Karpas-422 (cell line): Measurements from ENCODE around the gene EGLN2. TPM values are rescaled to one million over a fixed set of nuclear protein-coding genes. Genes with fewer than 3 reads are reported as not detected.

Experiments used
- DNase-seq: peaks from one replicate; pipeline ENCODE4 v3.0.0-alpha.2; 2015
- H2AFZ ChIP-seq: fragments of 200-600 bp; sonication (generic); 2 replicates; pipeline ENCODE4 v1.6.1; 2014; ENCODE audit warnings: antibody characterized with exemption, low read length, mixed read lengths
- H3K27ac ChIP-seq: fragments of 200-600 bp; sonication (generic); 2 replicates; pipeline ENCODE4 v1.5.1; 2014; ENCODE audit warnings: mild to moderate bottlenecking, low read length, moderate library complexity
- H3K27me3 ChIP-seq: fragments of 200-600 bp; sonication (generic); 2 replicates; pipeline ENCODE4 v1.6.1; 2014; ENCODE audit warnings: low read length, mixed read lengths
- H3K36me3 ChIP-seq: fragments of 200-600 bp; sonication (generic); 2 replicates; pipeline ENCODE4 v1.6.1; 2014; ENCODE audit warnings: low read length, mixed read lengths; ENCODE audit not compliant: insufficient read depth
- H3K4me1 ChIP-seq: fragments of 200-600 bp; sonication (generic); 2 replicates; pipeline ENCODE4 v1.6.1; 2014; ENCODE audit warnings: mild to moderate bottlenecking, low read length, mixed read lengths
- H3K4me2 ChIP-seq: fragments of 200-600 bp; sonication (generic); 2 replicates; pipeline ENCODE4 v1.6.1; 2014; ENCODE audit warnings: low read length, low read depth, mild to moderate bottlenecking; ENCODE audit not compliant: poor library complexity, severe bottlenecking
- H3K4me3 ChIP-seq: fragments of 200-600 bp; sonication (generic); 2 replicates; pipeline ENCODE4 v1.5.1; 2014; ENCODE audit warnings: mild to moderate bottlenecking, antibody characterized with exemption, low read length, mixed read lengths
- H3K79me2 ChIP-seq: fragments of 200-600 bp; sonication (generic); 2 replicates; pipeline ENCODE4 v1.6.1; 2014; ENCODE audit warnings: mild to moderate bottlenecking, low read length, mixed read lengths
- H3K9ac ChIP-seq: fragments of 200-600 bp; sonication (generic); 2 replicates; pipeline ENCODE4 v1.6.0; 2014; ENCODE audit warnings: low read length
- H3K9me2 ChIP-seq: fragments of 200-600 bp; sonication (generic), shearing (Covaris generic); replicated peaks from 2 replicates; pipeline ENCODE4 v1.6.0; 2014; ENCODE audit warnings: mild to moderate bottlenecking, low read length, moderate library complexity; ENCODE audit not compliant: insufficient read depth
- H3K9me3 ChIP-seq: fragments of 300-700, 200-600 bp; sonication (generic); 2 replicates; pipeline ENCODE4 v1.6.1; 2014; ENCODE audit warnings: low read length, mixed read lengths
- H4K20me1 ChIP-seq: fragments of 200-600 bp; sonication (generic); 2 replicates; pipeline ENCODE4 v1.6.1; 2014; ENCODE audit warnings: mild to moderate bottlenecking, antibody characterized with exemption, low read length, low read depth; ENCODE audit not compliant: insufficient read depth
- total RNA-seq: library from RNA; depleted of rRNA; stranded (reverse); fragments of >200 nt; shearing (Covaris generic); gene quantifications from 2 replicates; pipeline ENCODE4 v1.2.3, GENCODE V29; 2014; ENCODE audit warnings: low replicate concordance; rRNA removed

The EGLN2 gene
- 49.4 and 111 TPM in 2 replicates for total RNA-seq

DNA sequence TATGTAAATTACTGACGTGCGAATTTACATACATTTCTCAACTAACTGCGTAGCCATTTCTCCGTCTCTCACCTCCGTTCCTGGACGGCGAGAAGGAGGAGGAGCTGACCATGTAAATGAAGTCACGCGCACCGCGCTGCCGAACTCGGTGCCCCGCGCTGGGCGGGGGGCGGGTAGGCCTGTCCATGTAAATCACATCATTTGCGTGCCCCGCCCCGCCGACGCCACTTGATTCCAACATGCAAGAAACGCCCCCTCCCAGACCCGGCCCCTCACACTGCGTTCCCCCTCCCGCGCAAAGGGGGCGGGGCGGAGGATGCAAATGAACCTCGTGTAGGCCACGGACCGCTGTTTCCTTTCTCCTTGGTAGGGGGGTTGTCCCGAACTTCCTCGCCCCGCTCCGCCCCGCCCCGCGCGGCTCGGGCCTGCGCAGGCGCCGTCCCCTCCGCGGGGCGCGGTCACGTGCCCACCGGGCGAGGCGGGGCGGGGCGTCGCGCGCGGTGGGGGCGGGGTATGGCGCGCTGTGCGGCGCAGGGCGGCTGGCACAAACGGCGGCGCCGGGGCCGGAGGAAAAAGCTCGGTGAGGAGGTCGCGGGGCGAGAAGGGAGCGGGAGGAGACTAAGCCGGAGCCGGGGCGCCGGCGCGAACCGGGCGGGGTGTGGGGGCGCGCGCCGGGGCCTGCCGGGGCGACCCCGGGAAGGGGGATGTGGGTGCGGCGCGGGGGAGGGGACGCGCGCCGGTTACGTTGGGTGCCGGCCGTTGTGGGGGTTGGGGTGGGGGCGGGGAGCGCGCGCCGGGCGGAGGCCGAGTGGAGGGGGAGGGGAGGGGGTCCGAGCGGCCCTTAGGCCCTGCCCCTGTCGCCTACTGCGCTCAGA lies at the start of gene EGLN2:
TSS of gene EGLN2 (plus strand) at position 509 of the 875 bp plus-strand sequence. CDS start 1,382 bp downstream, outside the sequence.
- Histone ChIP-seq H3K4me1 (peaks cover 54% of the 10 kb centered on the region), H3K9ac (peak within 1 kb of the TSS; percentile 97), H3K4me2 (peak within 1 kb of the TSS; percentile 86), H3K9me3 (no peaks in the 10 kb centered on the region), H4K20me1 (peaks cover 35% of the 10 kb centered on the region), H3K79me2 (peaks cover 45% of the 10 kb centered on the region), H3K36me3 (peaks cover 5% of the 10 kb centered on the region; the same call in 1 of the 2 replicates), H3K4me3 (peak within 1 kb of the TSS; percentile 90), H2AFZ (0 out of 2 replicates have a peak within 1 kb of the TSS, but pooled peaks have one; percentile 5), H3K9me2 (no peaks in the 10 kb centered on the region), H3K27ac (peak within 1 kb of the TSS; percentile 93), H3K27me3 (no peaks in the 10 kb centered on the region)
- peak; percentile 100 for DNase-seq

DNA sequence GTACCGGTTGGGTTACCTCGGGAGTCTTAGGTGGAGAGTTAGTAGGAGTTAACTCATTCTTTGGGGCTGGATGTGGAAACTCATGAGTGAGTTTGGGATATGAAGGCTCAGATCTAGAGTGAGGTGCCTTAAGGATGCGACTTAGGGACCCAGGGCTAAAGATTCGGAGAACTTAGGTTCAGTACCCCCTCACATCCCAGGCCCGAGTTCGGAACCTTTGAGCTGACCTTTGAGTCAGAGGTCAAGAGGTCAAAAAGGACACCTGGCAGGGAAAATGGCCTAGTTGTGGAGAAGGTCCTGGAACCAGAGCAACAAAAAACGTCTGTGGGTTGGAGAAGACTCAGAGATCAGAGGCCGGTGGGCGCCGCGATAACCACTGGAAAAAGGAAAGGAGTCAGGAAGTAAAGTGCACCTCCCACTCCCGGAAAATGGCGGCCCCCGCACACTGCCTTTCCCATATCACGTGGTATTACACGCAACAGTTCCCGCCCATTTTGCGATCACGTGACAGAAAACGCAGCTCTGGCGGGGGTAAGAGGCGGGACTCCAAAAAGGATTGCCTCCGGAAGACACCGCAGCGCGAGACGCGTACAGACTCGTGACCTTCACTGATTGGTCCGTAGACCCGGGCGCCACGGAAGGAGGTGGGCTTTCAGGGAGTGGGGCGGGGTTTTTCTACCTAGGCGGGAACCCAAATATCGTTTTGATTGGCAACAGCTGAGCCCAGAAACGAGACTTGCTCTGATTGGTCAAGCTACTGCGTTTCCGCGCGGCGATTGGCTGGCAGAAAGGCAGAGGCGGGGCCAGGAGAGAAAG lies 48.7 kb upstream of the EGLN2 start, which contains the start of gene ACTMAP:
TSS of gene ACTMAP (minus strand) at position 420 of the 816 bp plus-strand sequence. CDS start 674 bp downstream, outside the sequence.
- H3K4me3 ChIP-seq = peak within 1 kb of the TSS; percentile 93

DNA sequence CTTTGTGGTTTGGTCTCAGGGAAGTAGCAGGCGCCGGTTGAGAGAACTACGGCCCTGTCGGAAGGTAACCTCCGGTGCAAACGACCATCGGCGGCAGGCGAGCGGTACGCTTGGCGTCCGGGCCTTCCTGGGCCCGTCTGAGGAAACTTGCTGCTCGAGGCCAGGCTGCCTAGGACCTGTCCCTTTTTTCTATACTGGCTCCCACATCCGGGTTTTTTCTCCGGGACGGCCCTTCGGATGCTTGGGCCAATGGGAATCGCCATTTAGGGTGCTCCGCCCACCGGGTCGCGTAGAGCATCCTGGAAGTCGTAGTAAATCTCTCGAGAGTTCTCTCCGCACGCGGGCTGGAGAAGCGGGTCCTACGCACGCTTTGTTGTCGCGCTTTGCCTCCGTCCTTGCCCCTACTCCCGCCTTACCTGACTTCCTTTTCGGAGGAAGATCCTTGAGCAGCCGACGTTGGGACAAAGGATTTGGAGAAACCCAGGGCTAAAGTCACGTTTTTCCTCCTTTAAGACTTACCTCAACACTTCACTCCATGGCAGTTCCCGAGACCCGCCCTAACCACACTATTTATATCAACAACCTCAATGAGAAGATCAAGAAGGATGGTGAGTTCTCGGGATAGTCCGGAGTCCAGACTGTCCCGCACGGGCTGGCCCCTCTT lies 48.0 kb upstream of the EGLN2 start, which contains the start of gene SNRPA:
TSS of gene SNRPA (plus strand) at position 330 of the 664 bp plus-strand sequence. CDS start at position 536, 206 bp downstream.
- Histone ChIP-seq H3K79me2 (peaks cover 74% of the 10 kb centered on the region), H3K9me3 (no peaks in the 10 kb centered on the region), H3K4me3 (peak within 1 kb of the TSS; percentile 93), H3K9me2 (no peaks in the 10 kb centered on the region), H3K36me3 (peaks cover 15% of the 10 kb centered on the region), H2AFZ (peak within 1 kb of the TSS; percentile 80; the same call in 1 of the 2 replicates), H3K9ac (peak within 1 kb of the TSS; percentile 96), H4K20me1 (peaks cover 18% of the 10 kb centered on the region), H3K4me2 (peak within 1 kb of the TSS; percentile 89), H3K27me3 (no peaks in the 10 kb centered on the region), H3K27ac (peak within 1 kb of the TSS; percentile 86), H3K4me1 (peaks cover 58% of the 10 kb centered on the region)
- peak; percentile 99 for DNase-seq

More for the DNA sequence above, 48.7 kb upstream of the EGLN2 start, which contains the start of gene ACTMAP:
- H4K20me1 ChIP-seq = peaks cover 10% of the 10 kb centered on the region
- H3K9me3 ChIP-seq = no peaks in the 10 kb centered on the region
- peaks cover 66% of the 10 kb centered on the region for H3K79me2 ChIP-seq
- peaks cover 50% of the 10 kb centered on the region for H3K4me1 ChIP-seq
- H3K4me2 ChIP-seq = peak within 1 kb of the TSS; percentile 89
- H3K27ac ChIP-seq = peak within 1 kb of the TSS; percentile 86
- H3K9me2 ChIP-seq = no peaks in the 10 kb centered on the region
- peaks cover 7% of the 10 kb centered on the region for H3K36me3 ChIP-seq
- H2AFZ ChIP-seq = peak within 1 kb of the TSS; percentile 80; the same call in 1 of the 2 replicates
- H3K27me3 ChIP-seq = no peaks in the 10 kb centered on the region
- peak; percentile 100 for DNase-seq
- peak within 1 kb of the TSS; percentile 96 for H3K9ac ChIP-seq

- no peaks in the 10 kb centered on the region for H3K27me3 ChIP-seq
- peak overlapping the region; percentile 89 for H3K4me2 ChIP-seq
- no peaks in the 10 kb centered on the region for H3K9me3 ChIP-seq
- DNase-seq = no peak
- H3K27ac ChIP-seq = peak overlapping the region; percentile 86
- H3K36me3 ChIP-seq = peaks cover 24% of the 10 kb centered on the region
- H3K4me1 ChIP-seq = peaks cover 58% of the 10 kb centered on the region
- H3K4me3 ChIP-seq = peak overlapping the region; percentile 93
- peak overlapping the region; percentile 95 for H3K9ac ChIP-seq
- no peaks in the 10 kb centered on the region for H3K9me2 ChIP-seq
- H2AFZ ChIP-seq = no peak overlapping the region
- H3K79me2 ChIP-seq = peaks cover 87% of the 10 kb centered on the region
- peaks cover 30% of the 10 kb centered on the region for H4K20me1 ChIP-seq
Observed at GRCh38 chr19:40752257-40752781, 46.7 kb upstream of the EGLN2 start.

- peak overlapping the region; percentile 39; the same call in 1 of the 2 replicates for H3K9ac ChIP-seq
- H3K9me3 ChIP-seq = no peaks in the 10 kb centered on the region
- DNase-seq = no peak
- peak overlapping the region; percentile 28; the same call in 1 of the 2 replicates for H3K27ac ChIP-seq
- H3K4me1 ChIP-seq = peaks cover 37% of the 10 kb centered on the region
- H3K9me2 ChIP-seq = no peaks in the 10 kb centered on the region
- H3K79me2 ChIP-seq = peaks cover 78% of the 10 kb centered on the region
- peaks cover 39% of the 10 kb centered on the region for H4K20me1 ChIP-seq
- H3K36me3 ChIP-seq = peaks cover 38% of the 10 kb centered on the region
- H3K4me3 ChIP-seq = peak overlapping the region; percentile 16; the same call in 1 of the 2 replicates
- H3K4me2 ChIP-seq = peak overlapping the region; percentile 38
- H3K27me3 ChIP-seq = no peaks in the 10 kb centered on the region
- H2AFZ ChIP-seq = no peak overlapping the region
Observed at GRCh38 chr19:40754611-40755247, 44.3 kb upstream of the EGLN2 start.

GRCh38 chr19:40755248-40755624 lies 43.8 kb upstream of the EGLN2 start:
- no peak overlapping the region for H3K9ac ChIP-seq
- H2AFZ ChIP-seq = no peak overlapping the region
- peaks cover 39% of the 10 kb centered on the region for H4K20me1 ChIP-seq
- no peak overlapping the region for H3K4me3 ChIP-seq
- peaks cover 74% of the 10 kb centered on the region for H3K79me2 ChIP-seq
- peaks cover 32% of the 10 kb centered on the region for H3K4me1 ChIP-seq
- H3K9me3 ChIP-seq = no peaks in the 10 kb centered on the region
- no peaks in the 10 kb centered on the region for H3K9me2 ChIP-seq
- H3K27ac ChIP-seq = no peak overlapping the region
- peak overlapping the region; percentile 38 for H3K4me2 ChIP-seq
- no peaks in the 10 kb centered on the region for H3K27me3 ChIP-seq
- H3K36me3 ChIP-seq = peaks cover 43% of the 10 kb centered on the region
- no peak for DNase-seq

DNA sequence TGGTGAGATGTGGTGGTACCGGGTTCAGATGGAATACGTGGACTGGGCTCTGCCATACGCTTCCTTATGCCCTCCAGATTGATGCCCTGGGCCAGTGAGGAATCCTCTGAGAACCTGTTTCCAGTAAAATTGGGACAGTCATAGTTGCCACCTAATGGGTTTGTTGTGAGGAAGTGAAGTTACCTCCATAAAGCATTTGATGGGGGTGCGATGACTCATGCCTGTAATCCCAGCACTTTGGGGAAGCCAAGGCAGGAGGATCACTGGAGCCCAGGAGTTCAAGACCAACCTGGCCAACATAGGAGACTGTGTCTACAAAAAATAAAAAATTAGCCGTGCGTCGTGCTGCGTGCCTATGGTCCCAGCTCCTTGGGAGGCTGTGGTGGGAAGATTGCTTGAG lies 43.2 kb upstream of the EGLN2 start:
- Histone ChIP-seq H3K36me3 (peaks cover 48% of the 10 kb centered on the region), H3K9me2 (no peaks in the 10 kb centered on the region), H3K27me3 (no peaks in the 10 kb centered on the region), H2AFZ (no peak overlapping the region), H3K4me2 (no peak overlapping the region), H3K79me2 (peaks cover 74% of the 10 kb centered on the region), H3K9ac (no peak overlapping the region), H3K4me3 (no peak overlapping the region), H3K27ac (no peak overlapping the region), H3K9me3 (no peaks in the 10 kb centered on the region), H4K20me1 (peaks cover 43% of the 10 kb centered on the region), H3K4me1 (peaks cover 32% of the 10 kb centered on the region)
- DNase-seq = no peak
